Measurements from ENCODE around the gene FRMD4A. TPM values are rescaled to one million over a fixed set of nuclear protein-coding genes. Genes with fewer than 3 reads are reported as not detected.

The FRMD4A gene
- total and polyA plus RNA-seq, 2 of the 4 experiments (the other 2 are of a cell fraction) = 30.3 to 68.8 TPM

DNA sequence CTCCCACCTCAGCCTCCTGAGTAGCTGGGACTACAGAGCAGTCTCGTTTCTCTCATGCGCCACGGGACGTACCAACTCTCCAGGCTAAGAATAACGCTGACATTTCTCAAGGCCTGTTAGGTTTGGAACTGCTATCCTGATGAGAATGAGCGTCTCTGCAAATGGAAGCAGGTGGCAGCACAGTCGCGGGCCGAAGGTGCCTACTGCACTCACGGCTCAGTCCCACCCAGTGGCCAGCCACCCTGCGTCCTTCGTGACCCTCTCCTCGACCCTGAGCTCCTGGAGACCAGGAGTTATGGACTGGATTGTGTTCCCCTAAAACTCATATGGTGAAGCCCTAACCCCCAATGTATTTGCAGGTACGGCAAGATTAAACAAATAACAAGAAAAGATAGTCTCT lies 469.8 kb downstream of the FRMD4A start:
- POLR2A ChIA-PET (ENCODE audit: unreplicated experiment) = no interaction called here
- Histone ChIP-seq H4K20me1 (ENCODE audit: insufficient read depth, low read length) (peaks cover 5% of the 10 kb centered on the region; the same call in 1 of the 2 replicates), H3K9me1 (ENCODE audit: insufficient read depth, low read length) (peaks cover 12% of the 10 kb centered on the region), H2AK5ac (ENCODE audit: low read depth, low read length) (0 out of 2 replicates have a peak overlapping the region, but pooled peaks have one; percentile 16), H3K14ac (replicated peaks; ENCODE audit: low read depth, low read length) (no peak overlapping the region), H3K36me3 (ENCODE audit: control insufficient read depth, insufficient read depth, low read length) (0 out of 2 replicates have a peak, but pooled peaks cover 3% of the 10 kb centered on the region), H4K8ac (ENCODE audit: low read depth in 2 of 2, low read length in 2 of 2) (no peak overlapping the region), H3K4me1 (ENCODE audit: control insufficient read depth, insufficient read depth, low read length) (no peaks in the 10 kb centered on the region; the same call in 1 of the 2 replicates), H4K91ac (ENCODE audit: insufficient read depth, low read depth, low read length) (no peak overlapping the region), H2AK9ac (replicated peaks; ENCODE audit: low read depth, low read length, poor library complexity) (no peak overlapping the region), H3K4ac (ENCODE audit: low read depth, low read length) (no peak overlapping the region), H3K4me3 (ENCODE audit: insufficient read depth, low read depth, low read length) (no peak overlapping the region), H3K4me2 (ENCODE audit: low read depth, low read length) (no peak overlapping the region), H3K18ac (ENCODE audit: low read depth, low read length) (no peak overlapping the region), H4K5ac (ENCODE audit: low read depth, low read length) (no peak overlapping the region), H3K27ac (ENCODE audit: insufficient read depth, low read length) (no peak overlapping the region), H3K27me3 (ENCODE audit: control insufficient read depth, insufficient read depth, low read length) (no peaks in the 10 kb centered on the region), H3K9me3 (ENCODE audit: control insufficient read depth, insufficient read depth, low read length) (no peaks in the 10 kb centered on the region), H2BK120ac (ENCODE audit: low read depth, low read length) (no peak overlapping the region), H2BK5ac (ENCODE audit: low read depth, low read length, poor library complexity, severe bottlenecking) (no peak overlapping the region), H2BK20ac (ENCODE audit: low read depth, low read length) (no peak overlapping the region), H2AFZ (replicated peaks; ENCODE audit: low read length, poor library complexity) (no peak overlapping the region), H3K9ac (ENCODE audit: low read depth, low read length) (no peak overlapping the region), H3K23ac (ENCODE audit: low read depth, low read length) (no peak overlapping the region), H3K56ac (ENCODE audit: extremely low read depth, insufficient read depth, low read length) (no peak overlapping the region), H2BK15ac (ENCODE audit: low read depth, low read length) (no peak overlapping the region), H3K79me1 (ENCODE audit: low read depth in 1 of 2, low read length in 2 of 2) (peaks cover 21 to 76% of the 10 kb centered on the region in 2 experiments)
- ATAC-seq (ENCODE audit: low read depth) (no peak), DNase-seq (no peak)
- CTCF ChIA-PET = no interaction called here
- dilution Hi-C loops (cut with HindIII; ENCODE audit: low sequenced_read_pairs, unreplicated experiment) (no loop called here), in situ Hi-C loops (cut with MboI; ENCODE audit: low sequenced_read_pairs) (no loop called here), intact Hi-C loops (cut with micrococcal nuclease) (no loop called here)
- no peak for TF ChIP-seq RFX5 (IDR thresholded peaks at IDR 0.05; ENCODE audit: low read depth, low read length)
- TF ChIP-seq, protein P1, sequence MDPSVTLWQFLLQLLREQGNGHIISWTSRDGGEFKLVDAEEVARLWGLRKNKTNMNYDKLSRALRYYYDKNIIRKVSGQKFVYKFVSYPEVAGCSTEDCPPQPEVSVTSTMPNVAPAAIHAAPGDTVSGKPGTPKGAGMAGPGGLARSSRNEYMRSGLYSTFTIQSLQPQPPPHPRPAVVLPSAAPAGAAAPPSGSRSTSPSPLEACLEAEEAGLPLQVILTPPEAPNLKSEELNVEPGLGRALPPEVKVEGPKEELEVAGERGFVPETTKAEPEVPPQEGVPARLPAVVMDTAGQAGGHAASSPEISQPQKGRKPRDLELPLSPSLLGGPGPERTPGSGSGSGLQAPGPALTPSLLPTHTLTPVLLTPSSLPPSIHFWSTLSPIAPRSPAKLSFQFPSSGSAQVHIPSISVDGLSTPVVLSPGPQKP (IDR thresholded peaks at IDR 0.05; ENCODE audit: borderline replicate concordance, low read depth, low read length) = no peak
- WGBS, 2 experiments (ENCODE audit: extremely low coverage in 2 of 2, insufficient read length in 1 of 2) = 100% methylated on average over 4 of the region's 14 CpGs; no CpG with 5 or more reads in 1 of the 2 experiments
- no TSS peak for BruUV-seq (replicated peaks)

All from IMR-90 (cell line).